Neural cell (in vitro differentiated cells): ENCODE data around the gene ATP8B1.

ENCODE experiments used
- CTCF ChIP-seq: fragments of 450-650 bp; IDR thresholded peaks from 2 replicates; pipeline ENCODE4 v1.5.1; 2014; ENCODE audit warnings: antibody characterized with exemption, mild to moderate bottlenecking, moderate library complexity; ENCODE audit not compliant: poor library complexity, severe bottlenecking
- EP300 ChIP-seq: fragments of 450-650 bp; conservative IDR thresholded peaks from 2 replicates; pipeline ENCODE4 v1.6.1; 2014; ENCODE audit warnings: antibody characterized with exemption, mild to moderate bottlenecking, moderate library complexity; ENCODE audit not compliant: poor library complexity, severe bottlenecking
- EZH2 ChIP-seq: fragments of 200-600, 300-800 bp; shearing (Covaris generic), sonication (generic); IDR thresholded peaks from 2 replicates; pipeline ENCODE4 v1.6.1; 2014; ENCODE audit warnings: antibody characterized with exemption, low read length, borderline replicate concordance, mild to moderate bottlenecking; ENCODE audit not compliant: insufficient read depth, poor library complexity, severe bottlenecking
- MXI1 ChIP-seq: fragments of 450-650 bp; conservative IDR thresholded peaks from 2 replicates; pipeline ENCODE4 v1.6.1; 2014; ENCODE audit warnings: antibody characterized with exemption, mild to moderate bottlenecking; ENCODE audit not compliant: poor library complexity, severe bottlenecking
- POLR2AphosphoS5 ChIP-seq: IDR thresholded peaks from 2 replicates; pipeline ENCODE4 v1.6.1; 2012
- RAD21 ChIP-seq: fragments of 450-650 bp; conservative IDR thresholded peaks from 2 replicates; pipeline ENCODE4 v1.6.1; 2014; ENCODE audit warnings: antibody characterized with exemption, mild to moderate bottlenecking, moderate library complexity
- REST ChIP-seq: IDR thresholded peaks from 2 replicates; pipeline ENCODE4 v1.6.1; 2012; ENCODE audit warnings: borderline replicate concordance
- SMC3 ChIP-seq: fragments of 450-650 bp; conservative IDR thresholded peaks from 2 replicates; pipeline ENCODE4 v1.6.1; 2014; ENCODE audit warnings: antibody characterized with exemption, mild to moderate bottlenecking, moderate library complexity; ENCODE audit not compliant: poor library complexity
- TAF1 ChIP-seq: IDR thresholded peaks from 2 replicates; pipeline ENCODE4 v1.6.1; 2012; ENCODE audit warnings: low read depth

GRCh38 chr18:57708288-57708687 lies 94.8 kb downstream of the ATP8B1 start:
- no peak for TF ChIP-seq TAF1
- no peak for TF ChIP-seq POLR2AphosphoS5
- no peak for TF ChIP-seq CTCF
- no peak for TF ChIP-seq EZH2
- TF ChIP-seq EP300, result no peak
- no peak for TF ChIP-seq RAD21
- no peak for TF ChIP-seq MXI1
- TF ChIP-seq REST, result no peak
- no peak for TF ChIP-seq SMC3
